RCC 7860 (cell line): ENCODE measurements around the gene ZNF524.

Source experiments
- DNase-seq: peaks from one replicate; pipeline ENCODE4 v3.0.0-alpha.2; 2015; ENCODE audit warnings: low spot score
- FAIRE-seq: peaks from 2 replicates; lab custom pipeline; 2012; peaks lifted over from hg19 to GRCh38; lab: Jason Lieb, UNC

The ZNF524 gene

GRCh38 chr19:55601084-55601483 lies 996 bp downstream of the ZNF524 start:
- DNase-seq (no peak), FAIRE-seq (no peak)

DNA sequence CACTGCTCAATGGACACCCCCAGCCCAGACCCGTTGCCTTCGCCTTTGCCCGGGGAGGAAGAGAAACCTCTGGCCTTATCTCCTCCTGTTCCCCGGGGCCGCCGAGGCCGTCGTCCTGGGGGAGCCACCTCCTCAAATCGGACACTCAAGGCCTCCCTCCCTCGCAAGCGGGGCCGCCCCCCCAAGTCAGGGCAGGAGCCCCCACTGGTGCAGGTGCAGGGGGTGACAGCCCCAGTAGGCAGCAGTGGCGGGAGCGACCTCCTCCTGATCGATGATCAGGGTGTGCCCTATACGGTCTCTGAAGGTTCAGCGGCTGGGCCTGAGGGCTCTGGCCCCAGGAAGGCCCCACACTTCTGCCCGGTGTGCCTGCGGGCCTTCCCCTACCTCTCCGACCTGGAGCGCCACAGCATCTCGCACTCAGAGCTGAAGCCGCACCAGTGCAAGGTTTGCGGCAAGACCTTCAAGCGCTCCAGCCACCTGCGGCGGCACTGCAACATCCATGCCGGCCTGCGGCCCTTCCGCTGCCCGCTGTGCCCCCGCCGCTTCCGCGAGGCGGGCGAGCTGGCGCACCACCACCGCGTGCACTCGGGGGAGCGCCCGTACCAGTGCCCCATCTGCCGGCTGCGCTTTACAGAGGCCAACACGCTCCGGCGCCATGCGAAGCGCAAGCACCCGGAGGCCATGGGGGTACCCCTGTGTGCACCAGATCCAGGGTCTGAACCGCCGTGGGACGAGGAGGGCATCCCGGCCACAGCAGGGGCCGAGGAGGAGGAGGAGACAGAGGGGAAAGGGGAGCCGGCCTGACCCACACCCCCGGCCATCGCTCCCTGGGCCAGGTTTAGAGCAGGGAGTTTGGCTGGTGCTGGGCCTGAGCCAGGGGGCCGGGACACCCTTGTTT lies 2.3 kb downstream of the ZNF524 start:
- DNase-seq (no peak), FAIRE-seq (no peak)

DNA sequence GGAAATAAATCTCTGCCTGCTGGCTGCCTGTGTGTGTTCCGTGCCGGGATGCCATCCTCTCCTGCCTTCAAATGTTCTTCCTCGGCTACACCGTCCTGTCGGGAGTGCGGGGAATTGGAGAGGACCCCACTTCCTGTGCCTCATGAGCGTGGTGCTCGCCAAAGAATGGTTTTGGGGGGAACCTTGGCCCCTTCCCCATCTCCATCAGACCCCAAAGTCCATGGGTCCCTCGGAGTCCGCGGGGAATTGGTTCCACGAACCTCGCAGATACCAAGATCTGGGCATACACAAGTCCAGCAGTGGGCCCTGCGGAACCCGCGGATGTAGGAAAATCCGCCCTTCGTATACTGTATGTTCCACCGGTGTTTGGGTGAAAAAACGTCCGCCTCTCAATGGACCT lies 3.0 kb downstream of the ZNF524 start:
- no peak for DNase-seq
- no peak for FAIRE-seq

DNA sequence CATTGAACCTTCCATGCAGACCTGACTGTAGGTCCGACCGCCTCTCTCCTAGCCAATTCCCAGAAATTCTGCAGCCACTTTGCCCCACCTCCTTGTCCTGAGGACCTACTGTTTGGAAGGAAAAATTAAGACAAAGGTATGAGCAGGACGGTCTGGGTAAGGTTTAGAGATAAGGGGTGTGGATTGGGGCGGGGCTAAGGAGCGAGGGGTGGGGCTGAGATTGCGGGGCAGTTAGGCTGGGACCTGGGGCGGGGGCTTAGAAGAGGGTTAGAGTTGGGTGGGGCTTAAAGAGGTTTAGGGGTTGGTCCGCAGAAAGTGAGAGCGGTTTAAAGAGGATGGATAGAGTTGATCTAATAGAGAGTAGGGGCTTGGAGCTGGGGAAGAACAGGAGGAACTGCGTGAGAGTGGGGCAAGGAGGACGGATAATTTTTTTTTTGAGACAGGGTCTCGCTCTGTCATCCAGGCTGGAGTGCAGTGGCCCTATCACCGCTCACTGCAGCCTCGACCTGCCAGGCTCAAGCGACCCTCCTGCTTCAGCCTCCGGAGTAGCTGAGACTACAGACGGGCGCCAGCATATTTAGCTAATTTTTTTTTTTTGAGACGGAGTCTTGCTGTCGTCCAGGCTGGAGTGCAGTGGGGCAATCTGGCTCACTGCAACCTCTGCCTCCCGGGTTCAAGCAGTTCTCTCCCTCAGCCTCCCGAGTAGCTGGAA lies 3.6 kb downstream of the ZNF524 start:
- FAIRE-seq (no peak), DNase-seq (no peak)

DNA sequence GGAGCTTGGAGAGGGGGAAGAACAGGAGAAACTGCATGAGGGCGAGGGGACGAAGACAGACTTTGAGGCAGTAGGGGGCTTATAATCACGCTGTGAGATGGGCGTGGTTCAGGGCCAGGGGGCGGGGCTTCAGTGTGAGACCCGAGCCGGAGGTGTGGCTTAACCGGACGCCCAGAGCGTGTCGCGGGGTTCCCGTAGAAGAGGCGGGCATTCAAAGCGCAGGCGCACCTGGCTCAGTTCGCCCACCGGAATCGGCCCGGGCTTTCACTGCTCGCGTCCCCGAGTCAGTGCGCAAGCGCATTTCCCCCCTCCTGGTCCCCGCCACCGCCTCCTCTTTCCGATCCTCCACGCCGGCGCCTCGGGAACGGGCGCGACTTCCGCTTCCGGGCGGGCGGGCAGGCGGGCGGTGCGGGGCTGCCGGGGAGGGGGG lies 5.1 kb downstream of the ZNF524 start:
- DNase-seq (peak; percentile 89), FAIRE-seq (no peak)

DNA sequence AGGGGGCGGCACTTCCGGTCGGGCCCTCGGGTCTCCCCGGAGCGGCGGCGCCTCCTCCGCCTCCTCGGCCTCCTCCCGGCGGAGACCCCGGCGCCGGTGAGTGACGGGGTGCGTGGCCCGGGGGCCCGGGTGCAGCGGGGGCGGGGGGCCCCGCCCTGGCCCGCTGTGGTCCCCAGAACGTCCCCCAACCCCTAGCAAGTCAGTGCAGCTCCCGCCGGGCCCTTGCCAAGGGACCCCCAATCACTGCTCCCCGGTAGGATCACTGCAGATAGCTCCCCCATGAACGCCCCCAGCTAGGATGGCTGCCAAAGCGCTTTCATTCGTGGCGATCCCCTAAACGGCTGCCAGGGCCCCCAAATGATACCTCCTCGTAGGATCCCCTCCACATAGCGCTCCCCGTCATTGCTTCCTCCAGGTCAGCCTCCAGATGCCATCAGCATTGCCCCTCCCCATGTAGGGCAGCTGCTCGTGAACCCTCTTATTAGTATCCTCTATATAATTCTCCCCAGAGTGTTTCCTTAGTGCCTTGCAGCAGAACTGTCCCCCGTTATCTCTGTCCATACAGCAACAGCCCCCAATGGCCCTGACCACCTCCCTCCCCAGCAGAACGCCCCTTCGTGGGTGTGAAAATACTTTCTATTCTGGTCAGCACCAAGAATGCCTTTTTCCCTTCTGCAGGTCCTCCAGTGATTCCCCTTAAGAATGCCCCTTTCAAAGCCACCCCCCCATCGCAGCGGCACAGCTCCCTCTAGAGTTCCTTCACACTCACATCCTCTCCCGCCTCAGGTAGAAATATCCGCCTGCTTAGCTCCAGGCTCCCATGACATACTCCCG lies 5.8 kb downstream of the ZNF524 start, which contains the start of gene ZNF865:
ZNF865 (plus strand) TSS at position 11 of the 834 bp plus-strand sequence. CDS start 7,972 bp downstream, outside the sequence.
- DNase-seq (peak; percentile 72), FAIRE-seq (peak; percentile 38)

DNA sequence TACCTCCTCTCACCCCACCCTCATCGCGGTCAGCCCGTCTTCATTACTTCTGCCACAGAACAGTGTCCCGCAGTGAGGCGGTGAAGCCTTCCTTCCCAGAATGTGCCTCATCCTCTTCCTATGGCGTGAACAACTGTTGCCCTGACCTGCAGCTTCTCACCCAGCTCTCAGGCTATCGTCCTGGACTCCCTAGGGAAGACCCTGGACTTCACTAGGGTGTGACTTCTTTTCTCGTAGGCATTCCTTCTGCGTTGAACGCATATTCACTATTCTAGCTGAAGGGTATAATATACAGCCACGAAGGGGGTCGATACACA lies 6.3 kb downstream of the ZNF524 start:
- FAIRE-seq (no peak), DNase-seq (no peak)

DNA sequence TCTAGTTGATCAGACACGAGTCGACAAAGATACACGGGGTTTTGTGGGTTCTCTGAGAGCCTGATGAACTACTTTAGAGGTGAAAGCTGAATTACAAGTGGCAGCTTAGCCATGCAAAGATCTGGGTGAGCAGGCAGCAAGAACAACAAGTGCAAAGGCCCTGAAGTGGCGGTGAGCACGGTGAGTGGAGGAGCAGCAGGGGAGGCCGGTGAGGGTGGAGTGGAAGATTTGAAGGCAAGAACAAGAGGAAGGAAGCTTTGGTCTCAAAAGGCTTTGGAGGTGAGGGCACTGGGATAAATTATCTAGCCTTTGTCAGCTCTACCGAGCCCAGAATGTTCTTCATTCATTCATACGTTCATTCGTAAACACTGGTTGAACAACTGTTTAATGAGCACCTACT lies 6.7 kb downstream of the ZNF524 start:
- no peak for FAIRE-seq
- no peak for DNase-seq

DNA sequence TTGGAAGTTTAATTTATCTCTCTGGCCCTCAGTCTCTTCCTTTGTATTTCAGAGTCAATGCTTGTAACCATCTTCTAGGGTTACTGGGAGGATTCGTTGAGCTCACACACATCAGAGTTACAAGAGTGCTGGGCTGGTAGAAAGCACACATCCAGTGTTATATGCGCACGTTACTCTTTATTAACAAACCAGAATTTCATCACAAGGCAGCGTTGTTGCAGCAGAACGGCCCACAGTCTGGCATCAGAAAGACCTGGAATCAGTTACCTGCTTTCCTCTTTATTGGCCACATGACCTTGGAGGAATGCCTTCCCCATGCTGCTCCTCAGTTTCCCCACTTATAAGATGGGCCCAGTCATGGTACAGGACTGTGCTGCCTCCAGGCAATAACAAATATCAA lies 9.2 kb downstream of the ZNF524 start:
- DNase-seq (no peak), FAIRE-seq (no peak)

DNA sequence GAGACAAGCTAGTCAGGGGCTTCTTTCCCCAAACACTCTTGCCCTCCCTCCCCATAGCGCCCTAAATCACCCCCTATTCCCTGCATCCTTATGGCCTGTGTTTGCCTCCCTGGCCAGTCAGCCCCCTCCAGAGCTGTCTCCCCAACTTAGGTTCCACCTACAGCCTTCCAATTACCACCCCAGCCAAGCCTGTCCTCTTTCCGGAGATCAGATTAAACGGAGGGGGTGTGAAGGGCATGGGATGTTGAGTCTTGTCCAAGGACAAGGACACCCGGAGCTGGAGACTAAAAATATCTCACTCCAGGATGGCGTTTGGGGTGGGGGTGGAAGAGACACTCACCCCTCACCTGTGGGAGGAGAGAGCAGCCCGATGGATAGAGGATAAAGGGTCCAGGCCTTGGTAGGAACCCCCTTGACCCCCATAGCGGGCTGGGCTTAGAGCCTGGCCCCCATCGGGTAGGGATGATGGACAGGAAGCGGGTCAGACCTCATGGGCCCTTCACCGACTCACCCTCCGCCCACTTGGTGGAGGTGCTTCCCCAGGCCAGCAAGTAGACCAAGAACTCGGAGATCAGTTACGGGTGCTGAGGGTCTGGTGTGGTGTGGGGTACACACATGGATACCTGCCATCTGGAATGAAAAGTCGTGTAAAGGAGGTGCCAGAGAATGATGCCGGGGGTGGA lies 11.4 kb downstream of the ZNF524 start:
- FAIRE-seq (no peak), DNase-seq (no peak)

GRCh38 chr19:55611983-55612645 lies 12.0 kb downstream of the ZNF524 start:
- FAIRE-seq = no peak
- DNase-seq = no peak

- DNase-seq = no peak
- no peak for FAIRE-seq
Measured at GRCh38 chr19:55613396-55613795, 13.3 kb downstream of the ZNF524 start.

- FAIRE-seq (no peak), DNase-seq (no peak)
Measured at GRCh38 chr19:55613930-55614710, 14.0 kb downstream of the ZNF524 start.

DNA sequence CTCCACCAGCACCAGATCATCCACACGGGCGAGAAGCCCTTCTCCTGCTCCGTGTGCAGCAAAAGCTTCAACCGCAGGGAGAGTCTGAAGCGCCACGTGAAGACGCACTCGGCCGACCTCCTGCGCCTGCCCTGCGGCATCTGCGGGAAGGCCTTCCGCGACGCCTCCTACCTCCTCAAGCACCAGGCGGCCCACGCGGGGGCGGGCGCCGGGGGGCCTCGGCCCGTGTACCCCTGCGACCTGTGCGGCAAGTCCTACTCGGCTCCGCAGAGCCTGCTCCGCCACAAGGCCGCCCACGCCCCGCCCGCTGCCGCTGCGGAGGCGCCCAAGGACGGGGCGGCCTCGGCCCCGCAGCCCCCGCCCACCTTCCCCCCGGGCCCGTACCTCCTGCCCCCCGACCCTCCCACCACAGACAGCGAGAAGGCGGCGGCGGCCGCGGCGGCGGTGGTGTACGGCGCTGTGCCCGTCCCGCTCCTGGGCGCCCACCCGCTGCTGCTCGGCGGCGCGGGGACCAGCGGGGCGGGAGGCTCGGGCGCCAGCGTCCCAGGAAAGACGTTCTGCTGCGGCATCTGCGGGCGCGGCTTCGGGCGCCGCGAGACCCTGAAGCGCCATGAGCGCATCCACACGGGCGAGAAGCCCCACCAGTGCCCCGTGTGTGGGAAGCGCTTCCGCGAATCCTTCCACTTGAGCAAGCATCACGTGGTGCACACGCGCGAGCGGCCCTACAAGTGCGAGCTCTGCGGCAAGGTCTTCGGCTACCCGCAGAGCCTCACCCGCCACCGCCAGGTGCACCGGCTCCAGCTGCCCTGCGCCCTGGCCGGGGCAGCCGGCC lies 14.8 kb downstream of the ZNF524 start:
- FAIRE-seq (no peak), DNase-seq (no peak)

DNA sequence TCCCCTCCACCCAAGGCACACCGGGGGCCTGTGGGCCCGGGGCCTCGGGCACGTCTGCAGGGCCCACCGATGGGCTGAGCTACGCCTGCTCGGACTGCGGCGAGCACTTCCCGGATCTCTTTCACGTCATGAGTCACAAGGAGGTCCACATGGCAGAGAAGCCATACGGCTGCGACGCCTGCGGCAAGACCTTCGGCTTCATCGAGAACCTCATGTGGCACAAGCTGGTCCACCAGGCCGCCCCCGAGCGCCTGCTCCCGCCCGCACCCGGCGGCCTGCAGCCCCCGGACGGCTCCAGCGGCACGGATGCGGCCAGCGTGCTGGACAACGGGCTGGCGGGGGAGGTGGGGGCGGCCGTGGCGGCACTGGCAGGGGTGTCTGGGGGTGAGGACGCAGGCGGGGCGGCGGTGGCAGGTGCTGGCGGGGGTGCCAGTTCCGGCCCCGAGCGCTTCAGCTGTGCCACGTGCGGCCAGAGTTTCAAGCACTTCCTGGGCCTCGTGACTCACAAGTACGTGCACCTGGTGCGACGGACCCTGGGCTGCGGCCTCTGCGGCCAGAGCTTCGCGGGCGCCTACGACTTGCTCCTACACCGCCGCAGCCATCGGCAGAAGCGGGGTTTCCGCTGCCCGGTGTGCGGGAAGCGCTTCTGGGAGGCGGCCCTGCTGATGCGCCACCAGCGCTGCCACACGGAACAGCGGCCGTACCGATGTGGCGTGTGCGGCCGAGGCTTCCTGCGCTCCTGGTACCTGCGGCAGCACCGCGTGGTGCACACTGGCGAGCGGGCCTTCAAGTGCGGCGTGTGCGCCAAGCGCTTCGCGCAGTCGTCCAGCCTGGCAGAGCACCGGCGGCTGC lies 15.7 kb downstream of the ZNF524 start:
- DNase-seq (no peak), FAIRE-seq (no peak)

- DNase-seq (no peak), FAIRE-seq (no peak)
Measured at GRCh38 chr19:55616395-55616875, 16.3 kb downstream of the ZNF524 start.

GRCh38 chr19:55617426-55617825 lies 17.3 kb downstream of the ZNF524 start:
- DNase-seq (no peak), FAIRE-seq (no peak)
